PC-9 (cell line): Measurements from ENCODE around the gene GPR183.

Experiments
- CTCF ChIP-seq: fragments of 200-600 bp; sonication (generic); conservative IDR thresholded peaks from 2 replicates; pipeline ENCODE4 v1.6.1; 2017; ENCODE audit warnings: mixed run types, antibody characterized with exemption, mild to moderate bottlenecking, moderate library complexity
- EZH2 ChIP-seq: fragments of 200-600 bp; sonication (generic); IDR thresholded peaks from 2 replicates; pipeline ENCODE4 v1.8.0; 2017; ENCODE audit warnings: antibody characterized with exemption, low read depth

GRCh38 chr13:99335603-99336002 lies 28.4 kb upstream of the GPR183 start:
- TF ChIP-seq EZH2 (no peak), CTCF (no peak)
